Adrenal gland (tissue), 12 donors: ENCODE measurements around the gene POLD2. TPM values are rescaled to one million over a fixed set of nuclear protein-coding genes. Genes with fewer than 3 reads are reported as not detected.
"Not testable (repeated sequence)": the region's sequence is repeated elsewhere in the genome, so short reads cannot be mapped to it uniquely, and the experiment has no call there.

Source experiments
- DNase-seq, 7 donors: peaks; one replicate each; pipeline ENCODE4 v3.0.0-alpha.2; 2019 to 2020
- H3K27ac ChIP-seq, 5 donors: fragments of 200-600 bp; sonication (generic) in 4 of 5; 1 replicate in 3 of 5; 2 replicates in 2 of 5; pipeline versions ENCODE4 v1.5.1 to v1.8.0; 2016 to 2020; ENCODE audit warnings: mild to moderate bottlenecking in 1 of 5
- H3K27me3 ChIP-seq: fragments of 200-600 bp; 2 replicates; pipeline ENCODE4 v1.8.0; 2021
- H3K36me3 ChIP-seq, 2 donors: fragments of 200-600 bp; replicated peaks in 1 of 2; 1 replicate in 1 of 2; 2 replicates in 1 of 2; pipeline versions ENCODE4 v1.5.1 to v1.8.0; 2018 to 2022
- H3K4me1 ChIP-seq, 2 donors: fragments of 200-600 bp; replicated peaks in 1 of 2; 1 replicate in 1 of 2; 2 replicates in 1 of 2; pipeline versions ENCODE4 v1.5.1 to v1.8.0; 2018 to 2021
- H3K4me3 ChIP-seq, 4 donors: fragments of 200-600 bp; sonication (generic) in 3 of 4; one replicate each; pipeline ENCODE4 v1.5.1; 2016 to 2018
- H3K9me3 ChIP-seq, 3 donors: fragments of 200-600 bp; sonication (generic) in 1 of 3; replicated peaks in 1 of 3; 1 replicate in 2 of 3; 2 replicates in 1 of 3; pipeline versions ENCODE4 v1.5.1 to v1.8.0; 2016 to 2021
- CTCF ChIP-seq, 6 experiments: fragments of 450-650 bp in 4 of 6; fragments of 200-600 bp in 2 of 6; sonication (generic) in 1 of 6; IDR thresholded peaks; 1 replicate in 5 of 6; 2 replicates in 1 of 6; pipeline versions ENCODE4 v1.5.1 to v1.8.0; 2016 to 2021; ENCODE audit warnings: antibody characterized with exemption in 6 of 6, mild to moderate bottlenecking in 2 of 6, moderate library complexity in 1 of 6
- POLR2A ChIP-seq, 2 donors: fragments of 450-650 bp; IDR thresholded peaks; one replicate each; pipeline ENCODE4 v1.6.1; 2017; ENCODE audit warnings: antibody characterized with exemption in 2 of 2, mild to moderate bottlenecking in 2 of 2, moderate library complexity in 1 of 2
- WGBS, 4 donors: extraction: QIAGEN DNeasy Blood & Tissue Kit in 2 of 4; methylation state at CpG; one replicate each; pipeline versions ENCODE4 v1.1.5 to v1.1.7; 2013 to 2017; 5-methylcytosine and 5-hydroxymethylcytosine counted together
- intact Hi-C, 2 donors: fragments of 100-400 bp; cut with DNase I; formaldehyde crosslinking; loops; one replicate each; pipeline versions ENCODE4 v1.14.1 to v1.15.0; 2022 to 2023
- polyA plus RNA-seq, 3 donors: library from polyadenylated mRNA; stranded (reverse); fragments of 200-250 nt in 2 of 3; fragments of 350-450 nt in 1 of 3; fragmentation: Illumina TruSeq in 1 of 3; extraction: RNeasy Lipid Tissue Mini Kit (QIAGEN cat#74804) in 1 of 3; gene quantifications; one replicate each; pipeline ENCODE4 v1.2.3, GENCODE V29; 2013 to 2014
- total RNA-seq, 9 donors: library from RNA; depleted of rRNA in 4 of 9; stranded (reverse); fragments of >200 nt in 4 of 9; fragments of 120-200 nt in 1 of 9; fragmentation: NEBNext Ultra II Directional in 1 of 9; extraction: Animal tissue kit (Norgen Biotek cat#: 25700) in 1 of 9; gene quantifications; one replicate each; pipeline versions ENCODE4 v1.1.0 to v1.2.4, GENCODE V29; 2013 to 2023
- donor health status: healthy with polysubstance abuse.
- donor health status: Bipolar disorder and iron deficiency.
- donor health status: DM: yes; HTN: yes; CAD: no.
- donor health status: DM: no; HTN: no; CAD: no.
- donor health status: DM: no; HTN: no; CAD: no.
- donor health status: DM: yes; HTN: yes; CAD: no.

The POLD2 gene
- total and polyA plus RNA-seq, 12 donors: 47.5 to 127 (median 78.1) TPM

- WGBS, 4 donors: 84 to 95% (median 85%) methylated on average over 2 of the region's 2 CpGs; no CpG with 5 or more reads in 1 of the 4 donors
- no peak for TF ChIP-seq CTCF (IDR thresholded peaks at IDR 0.05)
- TF ChIP-seq POLR2A (IDR thresholded peaks at IDR 0.05): no peak
- H3K4me1 ChIP-seq: no peaks in the 10 kb centered on the region
- no peak overlapping the region for H3K4me3 ChIP-seq
- H3K9me3 ChIP-seq: no peaks in the 10 kb centered on the region
- no peaks in the 10 kb centered on the region for H3K36me3 ChIP-seq
- H3K27ac ChIP-seq: no peak overlapping the region
- intact Hi-C loops: no loop called here
- no peak for DNase-seq
- no peaks in the 10 kb centered on the region for H3K27me3 ChIP-seq
Observed at GRCh38 chr7:44132039-44132438, 8.7 kb upstream of the POLD2 start.

GRCh38 chr7:44131173-44132029 is 8.1 kb upstream of the POLD2 start:
- 65 to 83% (median 68%) methylated on average over 6 to 12 of the region's 12 CpGs for WGBS, 4 donors
- Histone ChIP-seq H3K9me3 (no peaks in the 10 kb centered on the region), H3K4me3 (no peak overlapping the region), H3K4me1 (no peaks in the 10 kb centered on the region), H3K27me3 (no peaks in the 10 kb centered on the region), H3K27ac (no peak overlapping the region), H3K36me3 (no peaks in the 10 kb centered on the region)
- DNase-seq: peak in 2 of 7 donors; percentile 51 to 63
- TF ChIP-seq POLR2A (IDR thresholded peaks at IDR 0.05): no peak
- no peak for TF ChIP-seq CTCF (IDR thresholded peaks at IDR 0.05)
- intact Hi-C loops: no loop called here

GRCh38 chr7:44128721-44129582 is 5.6 kb upstream of the POLD2 start:
- intact Hi-C loops: no loop called here
- TF ChIP-seq POLR2A (IDR thresholded peaks at IDR 0.05) (no peak), CTCF (IDR thresholded peaks at IDR 0.05) (no peak)
- Histone ChIP-seq H3K4me3 (no peak overlapping the region), H3K9me3 (no peaks in the 10 kb centered on the region), H3K4me1 (no peaks in the 10 kb centered on the region), H3K27me3 (no peaks in the 10 kb centered on the region), H3K36me3 (no peaks in the 10 kb centered on the region), H3K27ac (no peak overlapping the region)
- 74 to 80% (median 78%) methylated on average over 5 to 6 of the region's 6 CpGs for WGBS, 4 donors
- DNase-seq: no peak

- TF ChIP-seq POLR2A (IDR thresholded peaks at IDR 0.05) (no peak), CTCF (IDR thresholded peaks at IDR 0.05) (no peak)
- no peak overlapping the region for H3K27ac ChIP-seq
- no peaks in the 10 kb centered on the region for H3K36me3 ChIP-seq
- H3K27me3 ChIP-seq: no peaks in the 10 kb centered on the region
- H3K4me1 ChIP-seq: peaks cover 7 to 8% of the 10 kb centered on the region in 2 donors
- no peak overlapping the region for H3K4me3 ChIP-seq
- no peak for DNase-seq
- H3K9me3 ChIP-seq: no peaks in the 10 kb centered on the region
- intact Hi-C loops: no loop called here
Observed at GRCh38 chr7:44127161-44127560, 3.8 kb upstream of the POLD2 start.

- H3K4me3 ChIP-seq, H3K9me3 ChIP-seq, H3K36me3 ChIP-seq, H3K27ac ChIP-seq, H3K27me3 ChIP-seq, DNase-seq, intact Hi-C loops: not testable (repeated sequence)
- 83 to 99% (median 88%) methylated on average over 4 of the region's 4 CpGs for WGBS, 4 donors
- peaks cover 7 to 14% of the 10 kb centered on the region in 2 donors for H3K4me1 ChIP-seq
Observed at GRCh38 chr7:44126574-44126973, 3.2 kb upstream of the POLD2 start.
